MCF 10A (cell line): ENCODE data around the gene TIGIT. TPM values are rescaled to one million over a fixed set of nuclear protein-coding genes. Genes with fewer than 3 reads are reported as not detected.

ENCODE experiments used
- BruUV-seq: library from RNA; stranded (reverse); fragments of 400-500 nt; replicated peaks from 2 replicates; lab custom pipeline; 2021; lab: Mats Ljungman, UMichigan
- CTCF ChIA-PET: fragments of 300-600 bp; sonication (Branson Sonifier 250); formaldehyde crosslinking; extraction: SDS; loops from one replicate; lab custom pipeline; 2021; ENCODE audit warnings: antibody characterized with exemption, inconsistent platforms; lab: Yijun Ruan, JAX
- POLR2A ChIA-PET: fragments of 300-600, 350-650 bp; sonication (Branson Sonifier 250); formaldehyde crosslinking; extraction: SDS; loops from one replicate; lab custom pipeline; 2020; ENCODE audit warnings: antibody characterized with exemption, inconsistent platforms; lab: Yijun Ruan, JAX
- DNase-seq: peaks from one replicate; pipeline ENCODE4 v3.0.0-alpha.2; 2018; ENCODE audit not compliant: unreplicated experiment
- H3K27ac Mint-ChIP-seq: one replicate; pipeline ENCODE4 v1.8.0; 2022; ENCODE audit warnings: mild to moderate bottlenecking, low read depth, mixed read lengths; ENCODE audit not compliant: unreplicated experiment
- H3K27me3 Mint-ChIP-seq: one replicate; pipeline ENCODE4 v1.8.0; 2022; ENCODE audit warnings: mixed read lengths; ENCODE audit not compliant: insufficient read depth, unreplicated experiment
- H3K36me3 Mint-ChIP-seq: one replicate; pipeline ENCODE4 v1.8.0; 2022; ENCODE audit warnings: mild to moderate bottlenecking, moderate library complexity, mixed read lengths; ENCODE audit not compliant: insufficient read depth, unreplicated experiment
- H3K4me1 Mint-ChIP-seq: one replicate; pipeline ENCODE4 v1.8.0; 2022; ENCODE audit warnings: mixed read lengths; ENCODE audit not compliant: insufficient read depth, unreplicated experiment
- H3K4me3 Mint-ChIP-seq: one replicate; pipeline ENCODE4 v1.8.0; 2022; ENCODE audit warnings: mild to moderate bottlenecking, moderate library complexity, mixed read lengths; ENCODE audit not compliant: unreplicated experiment
- H3K9me3 Mint-ChIP-seq: one replicate; pipeline ENCODE4 v1.8.0; 2022; ENCODE audit warnings: mixed read lengths; ENCODE audit not compliant: unreplicated experiment
- CTCF ChIP-seq: fragments of 200-600 bp; IDR thresholded peaks from one replicate; pipeline ENCODE4 v1.8.0; 2022; ENCODE audit warnings: antibody characterized with exemption, mild to moderate bottlenecking; ENCODE audit not compliant: unreplicated experiment
- intact Hi-C: fragments of 100-400 bp; cut with micrococcal nuclease; formaldehyde crosslinking; loops from 2 replicates; pipeline ENCODE4 v1.14.1; 2022
- total RNA-seq: library from RNA; stranded (reverse); gene quantifications from 2 replicates; pipeline ENCODE4 v1.2.3, GENCODE V29; 2022

The TIGIT gene
- total RNA-seq, 1 experiment from 2014 or later: not detected

GRCh38 chr3:114310695-114311094, 16.9 kb downstream of the TIGIT start:
- DNase-seq: no peak
- Mint-ChIP-seq H3K36me3 (peaks cover 4% of the 10 kb centered on the region), H3K9me3 (no peaks in the 10 kb centered on the region), H3K27me3 (peaks cover 17% of the 10 kb centered on the region), H3K27ac (no peak overlapping the region), H3K4me3 (no peak overlapping the region), H3K4me1 (no peaks in the 10 kb centered on the region)
- POLR2A ChIA-PET: no interaction called here
- CTCF ChIA-PET: interaction anchor here (0.6 to 0.9 kb wide), 2 partner anchors 20 to 157 kb away, joined by 3 read pairs; no protein-coding TSS in a partner anchor
- no peak for TF ChIP-seq CTCF
- no TSS peak for BruUV-seq
- intact Hi-C loops: no loop called here

GRCh38 chr3:114313426-114313825, 19.6 kb downstream of the TIGIT start:
- intact Hi-C loops: no loop called here
- BruUV-seq: no TSS peak
- no peak for TF ChIP-seq CTCF
- no peak overlapping the region for H3K27ac Mint-ChIP-seq
- H3K27me3 Mint-ChIP-seq: no peaks in the 10 kb centered on the region
- POLR2A ChIA-PET: no interaction called here
- no peaks in the 10 kb centered on the region for H3K9me3 Mint-ChIP-seq
- H3K36me3 Mint-ChIP-seq: peaks cover 12% of the 10 kb centered on the region
- CTCF ChIA-PET: interaction anchor here (0.6 to 0.9 kb wide), 3 partner anchors 22 to 305 kb away, joined by 3 to 10 read pairs (median 6); no protein-coding TSS in a partner anchor
- no peak for DNase-seq
- H3K4me3 Mint-ChIP-seq: no peak overlapping the region
- no peaks in the 10 kb centered on the region for H3K4me1 Mint-ChIP-seq

GRCh38 chr3:114314282-114314681, 20.5 kb downstream of the TIGIT start:
- intact Hi-C loops: no loop called here
- ChIA-PET POLR2A (no interaction called here), CTCF (no interaction called here)
- H3K9me3 Mint-ChIP-seq: no peaks in the 10 kb centered on the region
- H3K4me3 Mint-ChIP-seq: no peak overlapping the region
- no peaks in the 10 kb centered on the region for H3K27me3 Mint-ChIP-seq
- no peak for TF ChIP-seq CTCF
- H3K36me3 Mint-ChIP-seq: peaks cover 12% of the 10 kb centered on the region
- peaks cover 3% of the 10 kb centered on the region for H3K4me1 Mint-ChIP-seq
- DNase-seq: no peak
- no peak overlapping the region for H3K27ac Mint-ChIP-seq
- BruUV-seq: no TSS peak

- no peak overlapping the region for H3K27ac Mint-ChIP-seq
- peaks cover 14% of the 10 kb centered on the region for H3K4me1 Mint-ChIP-seq
- no peaks in the 10 kb centered on the region for H3K27me3 Mint-ChIP-seq
- no peak overlapping the region for H3K4me3 Mint-ChIP-seq
- POLR2A ChIA-PET: no interaction called here
- TF ChIP-seq CTCF: no peak
- H3K36me3 Mint-ChIP-seq: peaks cover 12% of the 10 kb centered on the region
- intact Hi-C loops: no loop called here
- no TSS peak for BruUV-seq
- no peak for DNase-seq
- CTCF ChIA-PET: interaction anchor here (0.6 to 0.8 kb wide), 2 partner anchors 24 to 1956 kb away, joined by 3 read pairs; partner anchors contain the start of gene TIGIT
- no peaks in the 10 kb centered on the region for H3K9me3 Mint-ChIP-seq
These were observed 24.5 kb downstream of the TIGIT start for GRCh38 chr3:114318295-114318694.
